HG03354 (cell line): ENCODE measurements around the gene C2orf69.

ENCODE experiments used
- ATAC-seq: cut with Tn5 transposase; IDR thresholded peaks from one replicate; pipeline ENCODE4 v1.9.1; 2021; ENCODE audit warnings: mild to moderate bottlenecking; ENCODE audit not compliant: unreplicated experiment, poor library complexity, severe bottlenecking

Gene C2orf69

DNA sequence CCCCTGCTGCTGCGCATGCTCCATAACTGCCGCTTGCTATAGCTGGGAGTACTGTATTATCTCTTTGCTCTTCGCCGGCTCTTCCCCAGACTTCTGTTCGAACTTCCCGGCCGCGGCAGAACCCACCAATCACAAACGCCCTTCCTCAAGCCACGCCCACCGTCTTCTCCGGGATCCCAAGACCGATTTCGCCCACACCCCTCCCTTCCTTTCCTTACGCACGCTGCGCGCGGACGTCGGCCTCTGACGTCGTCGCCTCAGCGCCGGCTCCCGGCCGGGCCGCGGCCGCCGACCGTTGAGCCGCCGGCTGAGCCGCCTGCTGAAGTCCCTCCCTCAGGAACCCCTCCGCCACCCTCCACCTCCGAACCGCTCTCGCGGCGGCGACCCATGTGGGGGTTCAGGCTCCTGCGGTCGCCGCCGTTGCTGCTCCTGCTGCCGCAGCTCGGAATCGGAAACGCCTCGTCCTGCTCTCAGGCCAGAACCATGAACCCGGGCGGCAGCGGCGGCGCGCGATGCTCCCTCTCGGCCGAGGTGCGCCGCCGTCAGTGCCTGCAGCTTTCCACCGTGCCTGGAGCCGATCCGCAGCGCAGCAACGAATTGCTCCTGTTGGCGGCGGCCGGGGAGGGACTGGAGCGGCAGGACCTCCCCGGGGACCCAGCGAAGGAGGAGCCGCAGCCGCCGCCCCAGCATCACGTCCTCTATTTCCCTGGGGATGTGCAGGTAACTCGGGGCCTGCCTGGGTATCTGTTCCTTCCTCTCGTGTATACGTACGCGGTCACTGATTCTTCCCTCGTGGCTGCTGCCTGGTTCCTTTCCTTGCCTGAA, at the start of gene C2orf69:
Gene C2orf69 (plus strand): TSS at position 242 of the 825 bp plus-strand sequence. CDS start 146 bp downstream, at position 388.
- peak; percentile 91 for ATAC-seq

DNA sequence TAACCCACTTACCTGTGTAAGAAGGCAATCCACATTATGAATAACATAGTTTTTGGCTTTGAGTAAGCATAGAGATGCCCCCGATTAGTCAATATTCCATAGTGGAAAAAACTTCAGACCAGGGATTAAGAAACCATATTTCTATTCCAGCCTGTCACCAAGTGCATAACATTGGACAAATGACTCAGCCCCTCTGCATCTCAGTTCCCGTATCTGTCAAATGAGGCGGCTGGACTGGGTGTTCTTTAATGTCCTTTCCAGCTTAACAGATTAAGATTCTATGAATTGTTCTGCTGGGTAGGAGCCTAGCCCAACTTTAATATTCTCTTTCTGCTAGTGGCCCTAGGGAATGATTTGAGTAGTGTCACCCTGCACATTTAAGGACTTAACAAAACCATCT, 48.3 kb upstream of the C2orf69 start:
- no peak for ATAC-seq

GRCh38 chr2:199865905-199866304, 45.2 kb upstream of the C2orf69 start:
- ATAC-seq: no peak

GRCh38 chr2:199868431-199869226, 42.5 kb upstream of the C2orf69 start:
- ATAC-seq: no peak

GRCh38 chr2:199869227-199869541, 41.9 kb upstream of the C2orf69 start:
- no peak for ATAC-seq

- no peak for ATAC-seq
These were observed 41.4 kb upstream of the C2orf69 start for GRCh38 chr2:199869653-199870052.

GRCh38 chr2:199870581-199870980, 40.5 kb upstream of the C2orf69 start:
- no peak for ATAC-seq

DNA sequence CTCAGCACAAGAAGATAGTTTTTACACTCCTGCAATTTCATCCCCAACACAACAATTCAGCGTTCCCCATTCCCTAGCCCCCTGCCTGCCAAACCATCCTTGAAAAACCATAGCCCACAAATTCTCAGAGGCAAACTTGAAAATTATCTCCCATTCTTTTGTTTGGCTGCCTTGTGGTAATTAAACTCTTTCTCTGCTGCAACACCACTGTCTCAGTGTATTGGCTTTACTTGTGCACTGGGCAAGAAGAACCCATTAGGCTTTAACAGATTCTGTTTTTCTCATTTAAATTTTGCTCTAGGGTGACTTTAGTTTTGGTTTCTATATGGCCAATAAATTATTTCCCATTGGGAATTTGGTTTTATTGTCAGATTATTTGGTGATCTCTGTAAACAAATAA, 36.9 kb upstream of the C2orf69 start:
- no peak for ATAC-seq

GRCh38 chr2:199875400-199875799, 35.7 kb upstream of the C2orf69 start:
- ATAC-seq: no peak

GRCh38 chr2:199882667-199883066, 28.4 kb upstream of the C2orf69 start:
- ATAC-seq: no peak

DNA sequence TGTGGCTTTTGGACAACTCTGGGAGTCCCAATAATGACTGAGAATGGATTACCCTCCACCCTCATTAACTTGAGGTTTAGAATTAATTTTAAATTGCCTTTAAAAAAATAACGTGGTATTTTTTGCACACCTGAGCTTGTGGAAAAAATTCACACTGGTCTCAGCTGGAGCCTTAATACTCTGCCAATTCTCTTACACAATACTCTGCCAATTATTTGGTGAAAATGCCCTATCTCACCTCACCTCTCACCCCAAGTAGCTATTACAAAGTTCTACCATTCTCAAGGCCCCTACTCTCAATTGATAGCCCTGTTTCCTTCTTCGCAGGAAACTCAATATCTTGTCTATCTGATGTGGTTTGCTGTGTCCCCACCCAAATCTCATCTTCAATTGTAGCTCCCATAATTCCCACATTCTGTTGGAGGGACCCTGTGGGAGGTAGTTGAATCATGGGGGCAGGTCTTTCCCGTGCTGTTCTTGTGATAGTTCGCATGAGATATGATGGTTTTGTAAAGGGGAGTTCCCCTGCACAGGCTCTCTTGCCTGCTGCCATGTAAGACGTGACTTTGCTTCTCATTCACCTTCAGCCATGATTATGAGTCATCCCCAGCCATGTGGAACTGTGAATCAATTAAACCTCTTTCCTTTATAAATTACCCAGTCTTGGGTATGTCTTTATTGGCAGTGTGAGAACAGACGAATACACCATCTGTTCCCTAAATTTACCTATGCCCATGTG, 27.4 kb upstream of the C2orf69 start:
- no peak for ATAC-seq

GRCh38 chr2:199895406-199895805, 15.7 kb upstream of the C2orf69 start:
- ATAC-seq: no peak

- no peak for ATAC-seq
These were observed 14.5 kb upstream of the C2orf69 start for GRCh38 chr2:199896617-199897016.

DNA sequence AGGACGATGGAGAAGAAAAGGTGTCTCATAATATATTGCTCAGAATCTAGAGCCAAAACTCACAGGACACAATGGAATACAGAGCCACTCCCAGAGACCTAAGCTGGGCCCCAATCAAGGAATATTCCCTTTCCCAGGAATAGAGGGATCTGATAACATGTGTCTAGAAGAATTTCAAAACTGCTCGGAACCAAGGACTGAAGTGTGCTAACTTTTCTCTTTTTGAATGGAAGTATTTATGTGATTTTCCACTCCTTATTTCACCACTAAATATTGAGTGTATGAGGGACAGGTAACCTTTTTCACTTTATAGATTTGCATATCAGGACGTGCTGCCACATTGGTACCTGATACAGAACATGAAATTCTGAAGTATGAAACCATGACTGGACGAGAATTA, 9.2 kb upstream of the C2orf69 start:
- no peak for ATAC-seq

GRCh38 chr2:199902486-199903110, 8.5 kb upstream of the C2orf69 start:
- ATAC-seq: no peak

DNA sequence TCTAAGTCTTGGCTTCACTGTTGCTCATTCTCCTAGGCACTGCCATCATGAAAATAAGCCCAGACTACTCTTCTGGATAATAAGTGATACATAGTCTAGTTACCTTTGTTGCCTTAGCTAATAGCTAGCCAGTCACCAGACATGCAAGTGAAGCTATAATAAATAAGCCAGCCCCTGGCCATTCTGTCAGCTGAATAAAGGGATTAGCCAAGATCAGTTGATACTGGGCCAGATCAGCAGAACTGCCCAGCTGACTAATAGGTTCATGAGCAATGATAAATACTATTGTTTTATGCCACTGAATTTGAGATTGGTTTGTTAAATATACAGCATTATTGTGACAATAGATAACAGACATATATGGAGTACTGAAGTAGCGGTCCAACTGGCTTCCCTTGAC, 8.0 kb upstream of the C2orf69 start:
- no peak for ATAC-seq

DNA sequence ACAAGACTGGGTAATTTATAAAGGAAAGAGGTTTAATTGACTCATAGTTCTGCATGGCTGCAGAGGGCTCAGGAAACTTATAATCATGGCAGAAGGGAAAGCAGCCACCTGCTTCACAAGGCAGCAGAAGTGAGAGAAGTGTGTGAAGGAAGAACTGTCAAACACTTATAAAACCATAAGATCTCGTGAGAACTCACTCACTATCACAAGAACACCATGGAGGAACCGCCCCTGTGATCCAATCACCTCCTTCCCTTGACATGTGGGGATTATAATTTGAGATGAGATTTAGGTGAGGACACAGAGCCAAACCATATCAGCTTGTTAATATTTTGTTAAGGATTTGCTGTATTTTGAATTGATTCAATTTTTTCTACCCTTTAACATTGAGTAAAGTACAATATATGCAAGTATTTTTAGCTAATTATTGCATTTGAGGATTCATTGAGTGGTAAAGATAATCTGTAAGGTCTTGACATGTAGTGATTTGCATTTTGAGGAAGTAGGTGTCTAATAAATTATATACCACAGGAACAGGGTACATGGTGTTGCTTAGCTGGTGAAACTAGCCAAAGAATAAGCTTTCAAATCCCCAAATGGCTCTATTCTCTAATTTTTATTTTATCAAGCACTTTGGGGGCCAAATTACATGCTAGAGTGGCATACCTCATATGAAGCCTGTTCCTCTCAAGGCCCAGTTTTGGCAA, 3.9 kb upstream of the C2orf69 start:
- no peak for ATAC-seq

DNA sequence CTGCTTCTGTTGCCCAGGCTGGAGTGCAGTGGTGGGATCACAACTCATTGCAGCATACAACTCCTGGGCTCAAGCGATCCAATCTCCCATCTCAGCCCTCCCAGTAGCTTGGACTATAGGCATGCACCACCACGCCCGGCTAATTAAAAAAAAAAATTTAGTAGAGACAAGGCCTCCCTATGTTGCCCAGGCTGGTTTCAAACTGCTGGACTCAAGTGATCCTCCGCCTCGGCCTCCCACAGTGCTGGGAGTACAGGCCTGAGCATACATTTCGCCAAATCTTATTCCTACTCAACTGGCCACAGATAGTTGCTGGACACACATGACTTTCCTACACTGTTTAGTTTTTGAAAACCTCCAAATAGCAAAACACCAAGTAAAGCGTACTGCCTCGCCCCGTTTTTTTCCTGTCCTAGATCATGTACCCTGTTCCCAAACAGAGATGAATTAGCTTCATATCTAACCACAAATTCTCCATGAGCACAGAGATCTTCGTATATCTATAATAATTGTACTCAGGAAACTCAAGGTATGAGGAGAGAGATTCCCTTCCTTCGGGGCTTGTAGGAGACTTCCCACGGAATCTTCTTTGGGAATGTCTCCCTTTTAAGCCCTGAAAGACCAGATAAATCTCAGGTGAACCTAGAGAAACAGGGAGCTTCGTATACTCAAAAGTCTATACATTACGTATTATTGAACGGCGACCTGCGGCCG, 598 bp upstream of the C2orf69 start:
- peak; percentile 0 for ATAC-seq

GRCh38 chr2:199911877-199912161, 726 bp downstream of the C2orf69 start:
- no peak for ATAC-seq
